ENCODE results near the gene NCKAP5.

Gene NCKAP5

DNA sequence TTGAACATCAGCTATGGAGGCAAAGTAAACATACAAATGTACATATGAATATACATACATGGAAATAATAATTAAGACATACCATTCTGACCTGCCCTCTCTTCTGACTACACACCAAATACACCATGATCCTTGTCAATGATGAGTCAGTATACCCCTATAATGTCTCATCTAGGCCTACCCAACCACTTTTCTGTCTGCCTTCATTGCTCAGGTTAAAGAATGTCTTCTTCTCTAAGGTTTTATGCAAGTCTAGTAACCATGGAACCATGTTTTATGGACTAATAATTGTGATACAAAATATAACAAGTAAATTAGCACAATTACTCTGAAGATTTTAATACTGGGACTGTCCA is 128.7 kb downstream of the NCKAP5 start:
- TF ChIP-seq CTCF (IDR thresholded peaks at IDR 0.05; ENCODE audit: insufficient read depth, low read length) (no peak), POLR2AphosphoS5 (IDR thresholded peaks at IDR 0.05; ENCODE audit: low read depth) (no peak), REST (IDR thresholded peaks at IDR 0.05; ENCODE audit: insufficient replicate concordance, low read depth) (no peak), GABPA (IDR thresholded peaks at IDR 0.05; ENCODE audit: low read depth) (no peak), SPI1 (IDR thresholded peaks at IDR 0.05; ENCODE audit: borderline replicate concordance, low read depth) (no peak)
- Histone ChIP-seq H3K27me3 (ENCODE audit: insufficient read depth, poor library complexity, severe bottlenecking) (no peaks in the 10 kb centered on the region), H3K27ac (replicated peaks) (no peak overlapping the region), H3K4me3 (replicated peaks; ENCODE audit: insufficient read depth, low read length) (no peak overlapping the region)
- DNase-seq (ENCODE audit: low read depth in 1 of 2, low spot score in 1 of 2): no peak

DNA sequence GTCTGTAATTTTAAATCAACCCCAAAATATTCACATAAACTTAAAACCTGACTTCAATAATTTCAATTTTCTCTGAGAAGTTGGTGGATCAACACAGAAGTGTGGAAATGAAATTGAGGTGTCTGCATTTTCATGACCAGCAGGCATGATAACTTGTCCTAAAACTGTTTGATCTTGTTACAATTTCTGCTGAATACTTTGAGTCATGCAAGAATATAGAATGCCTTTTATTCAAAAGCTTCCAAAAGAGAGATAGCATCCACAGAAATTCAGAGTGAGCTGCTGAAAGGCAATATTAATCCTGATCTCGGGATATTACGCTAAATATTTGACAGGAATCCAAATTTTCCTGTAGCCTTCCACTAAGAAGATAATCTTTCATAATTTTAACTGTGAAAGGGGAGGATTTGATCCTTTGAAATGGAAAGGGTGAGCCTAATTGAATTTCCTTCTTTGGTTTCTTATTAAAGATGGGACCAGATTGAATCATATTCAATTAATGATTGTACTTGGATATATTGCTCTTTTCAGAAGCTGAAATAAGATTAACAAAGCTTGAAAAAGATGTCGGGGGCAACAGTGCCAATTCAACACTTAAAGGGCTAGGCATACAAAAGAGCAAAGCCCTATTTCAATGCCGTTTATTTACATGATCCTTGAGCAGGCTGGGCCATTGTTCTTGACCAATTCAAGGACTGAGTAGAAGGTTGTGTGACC is 129.3 kb downstream of the NCKAP5 start:
- H3K27ac ChIP-seq (replicated peaks): no peak overlapping the region

More for the DNA sequence above, 129.3 kb downstream of the NCKAP5 start:
- no peak for DNase-seq (ENCODE audit: low read depth in 1 of 2, low spot score in 1 of 2)
- no peak for TF ChIP-seq SPI1 (IDR thresholded peaks at IDR 0.05; ENCODE audit: borderline replicate concordance, low read depth)
- no peak for TF ChIP-seq REST (IDR thresholded peaks at IDR 0.05; ENCODE audit: insufficient replicate concordance, low read depth)
- TF ChIP-seq GABPA (IDR thresholded peaks at IDR 0.05; ENCODE audit: low read depth): no peak
- TF ChIP-seq CTCF (IDR thresholded peaks at IDR 0.05; ENCODE audit: insufficient read depth, low read length): no peak
- no peak for TF ChIP-seq POLR2AphosphoS5 (IDR thresholded peaks at IDR 0.05; ENCODE audit: low read depth)
- Histone ChIP-seq H3K4me3 (replicated peaks; ENCODE audit: insufficient read depth, low read length) (no peak overlapping the region), H3K27me3 (ENCODE audit: insufficient read depth, poor library complexity, severe bottlenecking) (no peaks in the 10 kb centered on the region)

All from HL-60 (cell line).